ENCODE measurements around the gene MORF4L1. TPM values are rescaled to one million over a fixed set of nuclear protein-coding genes. Genes with fewer than 3 reads are reported as not detected.
A peak's percentile ranks its signal among the peaks of the same experiment; 100 is the strongest.
"Not testable (repeated sequence)": the region's sequence is repeated elsewhere in the genome, so short reads cannot be mapped to it uniquely, and the experiment has no call there.

Gene MORF4L1
- total RNA-seq, 2 experiments from 2014 or later, result 278 to 280 TPM

DNA sequence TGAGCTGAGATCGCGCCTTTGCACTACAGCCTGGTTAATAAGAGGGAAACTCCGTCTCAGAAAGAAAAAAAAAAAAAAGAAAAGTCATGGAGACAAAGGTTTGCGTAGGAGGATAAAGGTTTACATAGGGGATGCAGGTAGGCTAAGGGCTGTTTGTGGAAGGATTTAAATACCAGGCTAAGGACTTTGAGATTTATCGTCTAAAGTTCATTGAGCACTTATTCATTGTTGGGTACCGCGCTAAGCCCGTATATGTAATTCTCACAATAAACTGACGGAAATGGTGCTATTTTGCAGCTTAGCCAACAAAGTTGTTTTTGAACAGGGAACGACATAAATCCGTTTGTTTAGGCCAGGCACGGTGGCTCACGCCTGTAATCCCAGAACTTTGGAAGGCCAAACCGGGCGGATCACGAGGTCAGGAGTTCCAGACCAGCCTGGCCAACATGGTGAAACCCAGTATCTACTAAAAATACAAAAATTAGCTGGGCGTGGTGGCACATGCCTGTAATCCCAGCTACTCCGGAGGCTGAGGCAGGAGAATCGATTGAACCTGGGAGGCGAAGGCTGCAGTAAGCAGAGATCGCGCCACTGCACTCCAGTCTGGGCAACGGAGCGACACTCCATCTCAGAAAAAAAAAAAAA, 1.1 kb upstream of the MORF4L1 start:
- Mint-ChIP-seq H3K4me3 (peak overlapping the region; percentile 94), H3K27ac (peak overlapping the region; percentile 65), H3K36me3 (ENCODE audit: low read depth) (peaks cover 20% of the 10 kb centered on the region), H3K4me1 (peaks cover 28% of the 10 kb centered on the region)
- CTCF ChIA-PET, result interaction anchor here (1.1 kb wide), 1 partner anchor 108 kb away, joined by 3 read pairs; no protein-coding TSS in a partner anchor
- not testable (repeated sequence) for H3K27me3 Mint-ChIP-seq, H3K9me3 Mint-ChIP-seq, DNase-seq
- POLR2A ChIA-PET, result interaction anchor here (0.8 to 3.5 kb wide), 4 partner anchors 10 to 24 kb away, joined by 3 to 20 read pairs (median 12); no protein-coding TSS in a partner anchor

DNA sequence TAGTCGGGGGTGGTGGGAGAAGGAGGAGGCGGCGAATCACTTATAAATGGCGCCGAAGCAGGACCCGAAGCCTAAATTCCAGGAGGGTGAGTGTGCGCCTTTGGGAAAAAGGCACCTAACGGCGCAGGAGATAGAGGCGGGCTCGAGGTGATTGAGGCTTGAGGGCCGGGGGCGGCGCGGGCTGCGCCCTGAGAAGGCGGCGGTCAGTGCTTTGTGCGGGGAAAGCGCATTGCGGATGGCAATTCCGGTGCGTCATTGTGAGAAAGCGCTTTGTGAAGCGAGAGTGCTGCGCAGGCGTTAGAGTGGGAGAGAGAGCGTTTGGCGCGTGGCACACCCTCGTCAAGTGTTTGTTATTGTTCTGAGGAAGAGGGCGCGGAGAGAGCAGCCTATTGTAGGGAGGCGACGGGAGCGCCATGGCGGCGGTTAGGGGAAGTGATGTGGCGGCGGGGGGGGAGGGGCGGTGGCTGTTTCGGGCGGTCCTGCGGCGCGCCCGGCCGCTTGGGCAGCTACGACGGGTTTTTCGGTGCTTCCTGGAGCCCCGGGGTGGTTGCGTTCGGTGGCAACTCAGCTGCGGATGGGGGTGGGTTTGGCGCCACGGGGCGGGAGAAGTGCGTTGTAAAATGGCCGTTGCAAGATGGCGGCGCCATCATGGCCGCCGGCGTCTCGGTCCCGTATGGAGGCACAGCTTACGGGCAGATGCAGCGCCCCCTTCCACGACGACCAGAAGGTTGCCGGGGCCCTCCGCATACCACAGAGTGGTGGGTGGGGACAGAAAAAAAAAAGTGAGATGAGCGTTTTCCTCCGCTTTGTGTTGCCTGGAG, 492 bp downstream of the MORF4L1 start:
- H3K9me3 Mint-ChIP-seq, result no peaks in the 10 kb centered on the region
- DNase-seq, result peak; percentile 90
- H3K4me1 Mint-ChIP-seq, result peaks cover 43% of the 10 kb centered on the region
- no peaks in the 10 kb centered on the region for H3K27me3 Mint-ChIP-seq
- peak overlapping the region; percentile 94 for H3K4me3 Mint-ChIP-seq
- peak overlapping the region; percentile 100 for H3K27ac Mint-ChIP-seq
- CTCF ChIA-PET, result interaction anchor here (0.7 to 1.7 kb wide), 4 partner anchors 12 to 106 kb away, joined by 3 to 7 read pairs (median 4); no protein-coding TSS in a partner anchor
- POLR2A ChIA-PET, result interaction anchor here (0.8 to 3.5 kb wide), 17 partner anchors 9 to 607 kb away, joined by 3 to 20 read pairs (median 6); partner anchors contain the start of genes CTSH and PSMA4
- H3K36me3 Mint-ChIP-seq (ENCODE audit: low read depth), result peaks cover 26% of the 10 kb centered on the region

DNA sequence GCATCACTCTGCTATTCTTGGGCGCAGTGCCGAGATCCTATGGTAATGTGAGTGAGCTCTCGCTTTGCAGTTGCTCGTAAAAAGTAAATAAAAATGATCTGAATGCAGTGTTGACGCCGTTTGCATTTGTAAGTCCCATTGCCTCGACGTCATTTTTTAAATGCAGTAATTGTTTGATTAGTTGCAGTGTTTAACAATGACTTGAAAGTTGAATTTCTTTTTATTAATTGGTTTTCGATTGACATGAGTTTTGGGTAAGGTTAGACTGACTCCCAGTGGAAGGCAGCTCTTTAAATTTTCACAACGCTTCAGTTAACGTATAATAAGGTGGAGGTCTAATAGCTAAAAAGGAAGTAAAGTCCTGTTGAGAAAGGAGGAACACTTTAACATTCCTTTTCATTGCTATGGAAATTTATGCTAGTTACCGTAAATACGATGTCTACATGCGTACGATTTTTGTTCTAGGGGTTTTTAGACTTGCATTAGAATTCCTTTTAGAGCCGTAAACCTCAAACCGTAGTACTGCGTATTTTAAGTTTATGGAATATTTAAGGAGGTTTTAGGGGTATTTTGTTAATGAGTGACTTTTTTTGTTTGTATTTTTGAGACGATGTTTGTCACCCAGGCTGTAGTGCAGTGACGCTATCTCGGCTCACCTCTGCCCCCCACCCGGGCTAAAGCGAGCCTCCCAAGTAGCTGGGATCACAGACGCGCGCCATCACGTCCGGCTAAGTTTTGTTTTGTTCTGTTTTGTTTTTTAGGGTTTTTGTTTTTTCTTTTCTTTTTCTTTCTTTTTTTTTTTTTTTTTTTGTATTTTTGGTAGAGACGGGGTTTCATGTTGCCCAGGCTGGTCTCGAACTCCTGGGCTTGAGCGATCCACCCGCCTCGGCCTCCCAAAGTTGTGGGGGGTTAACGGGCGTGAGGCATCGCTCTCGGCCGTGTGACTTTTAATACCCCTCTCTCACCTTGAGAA, 1.4 kb downstream of the MORF4L1 start:
- Mint-ChIP-seq H3K36me3 (ENCODE audit: low read depth) (peaks cover 32% of the 10 kb centered on the region), H3K9me3 (no peaks in the 10 kb centered on the region), H3K27ac (peak overlapping the region; percentile 100), H3K27me3 (no peaks in the 10 kb centered on the region), H3K4me1 (peaks cover 50% of the 10 kb centered on the region), H3K4me3 (peak overlapping the region; percentile 94)
- peak; percentile 55 for DNase-seq
- POLR2A ChIA-PET, result interaction anchor here (0.8 to 3.5 kb wide), 16 partner anchors 9 to 608 kb away, joined by 3 to 19 read pairs (median 5); partner anchors contain the start of genes CTSH and PSMA4
- CTCF ChIA-PET, result interaction anchor here (0.6 to 1.7 kb wide), 4 partner anchors 13 to 574 kb away, joined by 3 to 7 read pairs (median 4); no protein-coding TSS in a partner anchor

DNA sequence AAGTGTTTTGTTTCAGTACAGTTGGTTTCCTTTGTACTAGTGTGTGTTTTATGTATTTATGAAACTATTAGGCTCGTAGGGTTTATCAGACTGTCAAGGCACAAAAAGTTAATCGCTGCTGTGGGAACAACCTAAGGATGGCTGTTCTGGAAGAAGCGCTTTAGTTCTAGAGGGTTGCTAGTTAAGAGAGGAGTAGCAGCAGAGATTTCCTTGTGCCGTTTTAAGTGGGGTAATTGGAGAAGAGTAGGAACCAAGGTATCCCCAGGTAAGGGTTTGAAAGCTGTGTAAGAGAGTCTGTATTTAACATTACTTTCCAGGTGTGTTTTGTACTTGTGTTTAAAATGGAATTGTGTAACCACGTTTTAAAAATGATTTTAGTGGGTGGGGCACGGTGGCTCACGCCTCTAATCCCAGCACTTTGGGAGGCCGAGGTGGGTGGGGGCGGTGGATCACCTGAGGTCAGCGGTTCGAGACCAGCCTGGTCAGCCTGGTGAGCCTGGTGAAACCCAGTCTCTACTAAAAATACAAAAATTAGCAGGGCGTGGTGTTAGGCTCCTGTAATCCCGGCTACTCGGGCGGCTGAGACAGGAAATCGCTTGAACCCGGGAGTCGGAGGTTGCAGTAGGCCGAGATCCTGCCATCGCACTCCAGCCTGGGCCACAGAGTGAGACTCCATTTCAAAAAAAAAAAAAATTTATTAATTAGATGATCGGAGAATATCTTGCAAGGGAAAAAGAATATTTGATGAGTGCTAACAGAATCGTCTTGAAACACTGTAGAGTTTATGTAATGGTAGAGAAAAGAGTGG, 2.6 kb downstream of the MORF4L1 start:
- Mint-ChIP-seq H3K27me3 (no peaks in the 10 kb centered on the region), H3K27ac (peak overlapping the region; percentile 100), H3K4me1 (peaks cover 62% of the 10 kb centered on the region), H3K36me3 (ENCODE audit: low read depth) (peaks cover 35% of the 10 kb centered on the region), H3K4me3 (peak overlapping the region; percentile 94), H3K9me3 (no peaks in the 10 kb centered on the region)
- DNase-seq, result peak; percentile 22
- ChIA-PET CTCF (no interaction called here), POLR2A (interaction anchor here (1.0 to 3.5 kb wide), 4 partner anchors 7 to 62 kb away, joined by 3 to 19 read pairs (median 6); no protein-coding TSS in a partner anchor)

DNA sequence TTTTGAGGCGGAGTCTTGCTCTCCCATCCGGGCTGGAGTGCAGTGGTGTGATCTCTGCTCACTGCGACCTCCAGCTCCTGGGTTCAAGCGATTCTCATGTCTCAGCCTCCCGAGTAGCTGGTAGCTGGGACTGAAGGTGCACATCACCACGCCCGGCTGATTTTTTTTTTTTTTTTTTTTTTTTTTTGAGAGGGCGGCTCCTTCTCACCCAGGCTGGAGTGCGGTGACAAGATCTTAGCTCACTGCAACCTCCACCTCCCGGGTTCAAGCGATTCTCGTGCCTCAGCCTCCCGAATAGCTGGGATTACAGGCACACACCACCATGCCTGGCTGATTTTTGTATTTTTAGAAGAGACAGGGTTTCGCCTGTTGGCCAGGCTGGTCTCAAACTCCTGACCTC, 4.3 kb downstream of the MORF4L1 start:
- DNase-seq, result peak; percentile 32
- H3K27ac Mint-ChIP-seq, result peak overlapping the region; percentile 35

DNA sequence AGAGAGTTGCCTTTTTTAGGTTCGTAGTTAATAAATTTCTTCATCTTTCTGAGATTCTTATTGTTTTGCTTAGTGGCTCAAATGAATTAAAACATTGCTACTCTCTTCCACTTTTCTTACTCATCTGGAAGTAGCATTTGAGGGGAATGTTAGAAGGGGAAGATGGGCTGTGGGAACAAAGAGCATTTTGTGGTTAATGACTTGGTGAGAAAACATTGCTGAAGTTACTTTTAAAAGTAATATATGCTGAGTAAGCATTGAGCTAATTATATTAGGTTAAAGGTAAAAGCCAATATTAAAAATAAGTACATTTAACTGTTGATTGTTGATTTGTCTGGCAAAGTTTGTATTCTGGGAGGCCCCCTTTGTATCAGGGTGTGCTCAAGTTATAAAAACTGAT, 5.7 kb downstream of the MORF4L1 start:
- Mint-ChIP-seq H3K27me3 (no peaks in the 10 kb centered on the region), H3K36me3 (ENCODE audit: low read depth) (peaks cover 54% of the 10 kb centered on the region), H3K27ac (peak overlapping the region; percentile 12), H3K9me3 (no peaks in the 10 kb centered on the region), H3K4me1 (peaks cover 72% of the 10 kb centered on the region), H3K4me3 (peak overlapping the region; percentile 2)
- ChIA-PET POLR2A (interaction anchor here (1.0 to 3.2 kb wide), 4 partner anchors 8 to 26 kb away, joined by 3 to 10 read pairs (median 4); no protein-coding TSS in a partner anchor), CTCF (no interaction called here)
- DNase-seq, result no peak

More for the DNA sequence above, 4.3 kb downstream of the MORF4L1 start:
- peaks cover 68% of the 10 kb centered on the region for H3K4me1 Mint-ChIP-seq
- peaks cover 50% of the 10 kb centered on the region for H3K36me3 Mint-ChIP-seq (ENCODE audit: low read depth)
- CTCF ChIA-PET, H3K27me3 Mint-ChIP-seq, H3K9me3 Mint-ChIP-seq: not testable (repeated sequence)
- H3K4me3 Mint-ChIP-seq, result peak overlapping the region; percentile 94
- POLR2A ChIA-PET, result interaction anchor here (1.2 to 3.2 kb wide), 3 partner anchors 9 to 32 kb away, joined by 3 to 10 read pairs (median 3); no protein-coding TSS in a partner anchor

DNA sequence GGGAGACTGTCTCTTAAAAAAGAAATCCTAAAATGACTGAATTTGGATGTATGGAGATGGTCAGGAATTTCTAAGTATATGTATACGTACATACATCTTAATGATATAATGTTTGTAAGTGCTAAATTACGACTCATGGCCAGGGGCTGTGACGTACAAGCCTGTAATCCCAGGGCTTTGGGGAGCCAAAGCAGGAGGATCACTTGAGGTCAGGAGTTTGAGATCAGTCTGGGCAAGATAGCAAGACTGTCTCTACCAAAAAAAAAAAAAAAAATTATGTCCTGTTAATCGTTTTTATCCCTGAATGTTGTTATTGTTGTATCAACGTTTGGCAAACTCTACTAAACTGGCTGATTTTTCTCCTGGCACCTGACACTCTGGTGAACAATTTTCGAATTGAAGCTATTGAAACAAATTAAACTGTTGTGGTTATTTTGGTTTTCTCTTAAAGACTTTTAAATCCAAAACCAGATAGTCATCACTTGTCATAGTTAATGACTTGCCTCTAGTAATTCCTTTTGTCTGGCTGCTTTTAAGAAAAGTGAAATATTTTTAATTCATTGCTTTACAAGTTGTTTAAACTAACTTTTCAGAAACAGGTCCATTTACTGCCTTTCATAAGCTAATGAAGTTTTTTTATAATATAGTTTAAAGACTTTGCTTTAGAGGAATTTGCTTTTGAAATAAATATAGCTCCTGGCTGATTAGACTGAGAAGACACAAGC, 7.0 kb downstream of the MORF4L1 start:
- POLR2A ChIA-PET, result interaction anchor here (0.7 to 1.6 kb wide), 8 partner anchors 9 to 56 kb away, joined by 3 to 5 read pairs (median 3); no protein-coding TSS in a partner anchor
- H3K4me3 Mint-ChIP-seq, result no peak overlapping the region
- peak overlapping the region; percentile 53 for H3K27ac Mint-ChIP-seq

DNA sequence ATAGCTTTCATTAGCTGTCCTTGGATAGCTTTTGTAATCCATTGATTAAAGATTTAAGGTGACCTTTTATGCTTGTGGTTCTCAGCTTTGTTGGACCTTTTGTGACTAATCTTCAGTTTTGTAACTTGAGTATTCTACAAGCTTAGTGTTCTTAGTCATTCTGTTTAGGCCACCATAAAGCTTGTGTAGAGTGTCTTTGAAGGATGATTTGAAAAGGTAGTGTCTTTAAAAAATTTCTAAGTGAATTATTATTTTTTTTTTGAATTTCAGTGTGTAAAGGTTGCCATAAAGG, 7.5 kb downstream of the MORF4L1 start:
- Mint-ChIP-seq H3K4me1 (peaks cover 73% of the 10 kb centered on the region), H3K9me3 (no peaks in the 10 kb centered on the region), H3K27ac (peak overlapping the region; percentile 53), H3K27me3 (no peaks in the 10 kb centered on the region), H3K36me3 (ENCODE audit: low read depth) (peaks cover 54% of the 10 kb centered on the region), H3K4me3 (no peak overlapping the region)
- no peak for DNase-seq
- CTCF ChIA-PET, result interaction anchor here (0.9 to 1.6 kb wide), 8 partner anchors 11 to 126 kb away, joined by 3 to 6 read pairs (median 3); partner anchors contain the start of gene ADAMTS7
- POLR2A ChIA-PET, result interaction anchor here (0.7 to 1.4 kb wide), 7 partner anchors 8 to 55 kb away, joined by 3 to 5 read pairs (median 3); no protein-coding TSS in a partner anchor

More for the DNA sequence above, 7.0 kb downstream of the MORF4L1 start:
- Mint-ChIP-seq H3K4me1 (peaks cover 75% of the 10 kb centered on the region), H3K9me3 (no peaks in the 10 kb centered on the region), H3K27me3 (no peaks in the 10 kb centered on the region), H3K36me3 (ENCODE audit: low read depth) (peaks cover 54% of the 10 kb centered on the region)
- CTCF ChIA-PET, result interaction anchor here (1.1 to 1.6 kb wide), 7 partner anchors 11 to 127 kb away, joined by 3 to 6 read pairs (median 3); partner anchors contain the start of gene ADAMTS7
- DNase-seq, result no peak

DNA sequence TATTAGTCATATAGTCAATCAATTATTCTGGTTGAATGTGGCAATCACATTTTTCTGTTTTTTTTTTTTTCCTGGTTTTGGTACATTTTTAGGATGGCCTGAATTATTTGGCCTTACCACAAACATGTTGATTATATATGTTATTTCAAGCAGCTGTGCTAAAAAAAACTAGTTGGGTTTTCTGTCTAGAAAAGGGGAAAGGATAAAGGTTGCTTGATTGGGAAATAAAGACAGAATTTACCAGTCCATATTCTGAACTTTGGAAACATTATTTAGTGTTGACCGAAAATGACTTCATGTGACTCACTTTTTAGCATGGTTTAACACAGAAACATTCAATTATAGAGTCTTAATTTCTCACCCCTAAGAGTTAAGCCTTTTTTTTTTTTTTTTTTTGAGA, 8.1 kb downstream of the MORF4L1 start:
- H3K27me3 Mint-ChIP-seq, result no peaks in the 10 kb centered on the region
- H3K9me3 Mint-ChIP-seq, result no peaks in the 10 kb centered on the region
- H3K4me1 Mint-ChIP-seq, result peaks cover 71% of the 10 kb centered on the region
- no peak for DNase-seq
- H3K4me3 Mint-ChIP-seq, result no peak overlapping the region
- peaks cover 56% of the 10 kb centered on the region for H3K36me3 Mint-ChIP-seq (ENCODE audit: low read depth)
- POLR2A ChIA-PET, result interaction anchor here (1.0 to 3.5 kb wide), 5 partner anchors 7 to 55 kb away, joined by 3 to 19 read pairs (median 4); partner anchors contain the start of gene MORF4L1
- CTCF ChIA-PET, result interaction anchor here (0.9 to 1.6 kb wide), 5 partner anchors 12 to 126 kb away, joined by 3 to 6 read pairs (median 3); partner anchors contain the start of gene ADAMTS7
- no peak overlapping the region for H3K27ac Mint-ChIP-seq

DNA sequence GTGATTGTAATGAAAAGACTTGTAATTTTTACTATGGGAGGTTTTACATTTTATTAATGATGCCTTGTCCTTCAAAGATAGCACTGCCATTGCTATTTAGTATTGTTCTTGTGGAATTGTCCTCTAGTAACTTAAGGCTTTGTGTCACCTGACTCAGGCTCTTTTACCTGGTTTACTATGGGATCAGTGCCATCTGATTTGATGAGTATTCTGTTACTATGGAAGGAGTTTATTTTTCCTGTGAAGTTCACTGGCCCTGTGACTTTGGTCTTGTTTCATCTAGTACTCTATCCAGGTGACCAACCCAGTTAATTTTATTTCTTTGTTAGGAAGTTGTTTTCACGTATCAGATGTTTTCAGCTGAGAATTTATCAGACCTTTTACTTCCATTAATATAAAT, 9.0 kb downstream of the MORF4L1 start:
- no peak for DNase-seq
- Mint-ChIP-seq H3K27me3 (no peaks in the 10 kb centered on the region), H3K36me3 (ENCODE audit: low read depth) (peaks cover 63% of the 10 kb centered on the region), H3K9me3 (no peaks in the 10 kb centered on the region), H3K4me3 (no peak overlapping the region), H3K27ac (no peak overlapping the region), H3K4me1 (peaks cover 66% of the 10 kb centered on the region)
- ChIA-PET CTCF (interaction anchor here (1.6 kb wide), 1 partner anchor 125 kb away, joined by 3 read pairs; no protein-coding TSS in a partner anchor), POLR2A (interaction anchor here (3.5 kb wide), 1 partner anchor 8 kb away, joined by 19 read pairs; the partner anchor contains the start of gene MORF4L1)
